ENCODE data around the gene ITGB5.

The ITGB5 gene

GRCh38 chr3:124821356-124821755 is 65.8 kb downstream of the ITGB5 start:
- no peak overlapping the region for H3K4me3 ChIP-seq (ENCODE audit: low read length)
- no peak for TF ChIP-seq CTCF (IDR thresholded peaks at IDR 0.05; ENCODE audit: insufficient read depth, low read depth, low read length, missing control alignments)

GRCh38 chr3:124818398-124819091 is 68.6 kb downstream of the ITGB5 start:
- DNase-seq (ENCODE audit: low read depth): no peak
- no peak for TF ChIP-seq CTCF (IDR thresholded peaks at IDR 0.05; ENCODE audit: insufficient read depth, low read depth, low read length, missing control alignments)
- H3K4me3 ChIP-seq (ENCODE audit: low read length): no peak overlapping the region

More at GRCh38 chr3:124821356-124821755, 65.8 kb downstream of the ITGB5 start:
- no peak for DNase-seq (ENCODE audit: low read depth)

GRCh38 chr3:124817079-124817478 is 70.1 kb downstream of the ITGB5 start:
- no peak for TF ChIP-seq CTCF (IDR thresholded peaks at IDR 0.05; ENCODE audit: insufficient read depth, low read depth, low read length, missing control alignments)
- DNase-seq (ENCODE audit: low read depth): no peak
- no peak overlapping the region for H3K4me3 ChIP-seq (ENCODE audit: low read length)

GRCh38 chr3:124816206-124816605 is 71.0 kb downstream of the ITGB5 start:
- no peak for TF ChIP-seq CTCF (IDR thresholded peaks at IDR 0.05; ENCODE audit: insufficient read depth, low read depth, low read length, missing control alignments)

GRCh38 chr3:124815781-124816180 is 71.4 kb downstream of the ITGB5 start:
- no peak for DNase-seq (ENCODE audit: low read depth)
- no peak overlapping the region for H3K4me3 ChIP-seq (ENCODE audit: low read length)
- no peak for TF ChIP-seq CTCF (IDR thresholded peaks at IDR 0.05; ENCODE audit: insufficient read depth, low read depth, low read length, missing control alignments)

More at GRCh38 chr3:124816206-124816605, 71.0 kb downstream of the ITGB5 start:
- no peak overlapping the region for H3K4me3 ChIP-seq (ENCODE audit: low read length)
- DNase-seq (ENCODE audit: low read depth): peak; percentile 67

GRCh38 chr3:124814620-124815421 is 72.3 kb downstream of the ITGB5 start:
- H3K4me3 ChIP-seq (ENCODE audit: low read length): no peak overlapping the region
- no peak for TF ChIP-seq CTCF (IDR thresholded peaks at IDR 0.05; ENCODE audit: insufficient read depth, low read depth, low read length, missing control alignments)
- DNase-seq (ENCODE audit: low read depth): peak; percentile 90

All from epithelial cell of esophagus (primary cell).